ENCODE measurements around the gene SALL2.

DNA sequence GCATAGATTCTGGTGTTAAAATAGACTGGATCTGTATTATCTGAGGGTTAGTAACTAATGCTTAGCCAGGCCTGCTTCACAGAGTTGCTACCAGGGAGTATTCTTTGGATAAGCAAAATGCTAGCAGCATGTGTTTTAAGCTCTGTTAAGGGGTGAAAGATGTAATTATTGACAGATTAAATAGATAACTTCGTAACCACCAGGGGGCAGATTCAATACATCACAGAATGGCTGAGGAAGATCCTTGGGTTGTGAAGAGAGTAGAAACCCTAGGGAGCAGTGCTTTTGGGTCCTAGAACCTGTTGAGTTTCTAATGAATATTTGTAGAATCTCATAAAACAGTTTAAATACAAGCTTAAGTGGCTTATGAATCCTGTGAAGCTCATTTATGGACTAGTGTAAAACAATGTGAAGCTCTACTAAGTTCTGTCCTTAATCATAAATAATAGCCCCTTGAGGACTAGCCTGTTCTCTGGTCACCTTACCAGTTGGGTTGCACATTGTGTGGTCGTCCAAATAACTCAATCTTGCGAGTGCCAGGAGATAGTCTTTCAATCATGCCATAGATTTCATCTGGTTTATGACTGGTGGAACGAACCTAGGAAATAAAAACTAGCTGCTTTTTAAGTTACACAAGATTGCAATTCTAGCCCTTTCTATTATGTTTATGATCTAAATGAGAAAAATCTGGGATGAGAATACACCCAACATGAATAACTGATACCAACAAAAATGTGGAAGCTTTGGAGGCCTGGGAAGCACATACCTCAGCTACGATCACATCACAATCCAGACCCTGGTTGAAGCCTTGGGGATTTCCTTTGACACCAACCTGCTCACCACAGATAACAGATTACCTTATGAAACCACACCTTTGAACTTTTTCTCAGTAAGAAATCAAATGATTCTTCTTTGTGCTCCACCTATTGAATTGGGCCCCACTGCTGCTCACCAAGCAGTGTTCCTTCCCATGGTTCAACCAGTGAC lies 27.3 kb downstream of the SALL2 start:
- TF ChIP-seq POLR2A (IDR thresholded peaks at IDR 0.05), result no peak
- TF ChIP-seq, protein P1, sequence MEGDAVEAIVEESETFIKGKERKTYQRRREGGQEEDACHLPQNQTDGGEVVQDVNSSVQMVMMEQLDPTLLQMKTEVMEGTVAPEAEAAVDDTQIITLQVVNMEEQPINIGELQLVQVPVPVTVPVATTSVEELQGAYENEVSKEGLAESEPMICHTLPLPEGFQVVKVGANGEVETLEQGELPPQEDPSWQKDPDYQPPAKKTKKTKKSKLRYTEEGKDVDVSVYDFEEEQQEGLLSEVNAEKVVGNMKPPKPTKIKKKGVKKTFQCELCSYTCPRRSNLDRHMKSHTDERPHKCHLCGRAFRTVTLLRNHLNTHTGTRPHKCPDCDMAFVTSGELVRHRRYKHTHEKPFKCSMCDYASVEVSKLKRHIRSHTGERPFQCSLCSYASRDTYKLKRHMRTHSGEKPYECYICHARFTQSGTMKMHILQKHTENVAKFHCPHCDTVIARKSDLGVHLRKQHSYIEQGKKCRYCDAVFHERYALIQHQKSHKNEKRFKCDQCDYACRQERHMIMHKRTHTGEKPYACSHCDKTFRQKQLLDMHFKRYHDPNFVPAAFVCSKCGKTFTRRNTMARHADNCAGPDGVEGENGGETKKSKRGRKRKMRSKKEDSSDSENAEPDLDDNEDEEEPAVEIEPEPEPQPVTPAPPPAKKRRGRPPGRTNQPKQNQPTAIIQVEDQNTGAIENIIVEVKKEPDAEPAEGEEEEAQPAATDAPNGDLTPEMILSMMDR (IDR thresholded peaks at IDR 0.05), result peak; percentile 44 to 53 (median 46)
